MM.1S (cell line): ENCODE data around the gene MAP2K4.

Experiments used
- DNase-seq: peaks from one replicate; pipeline ENCODE4 v3.0.0-alpha.2; 2015
- H2AFZ ChIP-seq: fragments of 300-600 bp; sonication (generic); 2 replicates; pipeline ENCODE4 v1.6.0; 2016; ENCODE audit warnings: antibody characterized with exemption, low read length
- H3F3A ChIP-seq: fragments of 300-600 bp; sonication (generic); 2 replicates; pipeline ENCODE4 v1.6.1; 2016; ENCODE audit warnings: mild to moderate bottlenecking, antibody characterized with exemption, low read length, moderate library complexity, mixed read lengths; ENCODE audit not compliant: insufficient read depth
- H3K27ac ChIP-seq: fragments of 300-600 bp; sonication (generic); 2 replicates; pipeline ENCODE4 v1.5.1; 2016; ENCODE audit warnings: mild to moderate bottlenecking, low read length
- H3K27me3 ChIP-seq: fragments of 300-600 bp; sonication (generic); replicated peaks from 2 replicates; pipeline ENCODE4 v1.6.0; 2016; ENCODE audit warnings: low read length; ENCODE audit not compliant: insufficient read depth
- H3K36me3 ChIP-seq: fragments of 300-600 bp; sonication (generic); replicated peaks from 2 replicates; pipeline ENCODE4 v1.6.1; 2016; ENCODE audit warnings: mild to moderate bottlenecking, low read length, mixed read lengths; ENCODE audit not compliant: insufficient read depth
- H3K4me1 ChIP-seq: fragments of 300-600 bp; sonication (generic); 2 replicates; pipeline ENCODE4 v1.6.1; 2016; ENCODE audit warnings: low read length, mixed read lengths
- H3K4me2 ChIP-seq: fragments of 300-600 bp; sonication (generic); 2 replicates; pipeline ENCODE4 v1.6.0; 2016; ENCODE audit warnings: low read depth, low read length
- H3K4me3 ChIP-seq: fragments of 300-600 bp; sonication (generic); 2 replicates; pipeline ENCODE4 v1.5.1; 2016; ENCODE audit warnings: low read length, mixed read lengths
- H3K79me2 ChIP-seq: fragments of 300-600 bp; sonication (generic); 2 replicates; pipeline ENCODE4 v1.6.1; 2016; ENCODE audit warnings: mixed run types, low read length, mixed read lengths
- H3K9ac ChIP-seq: fragments of 300-600 bp; sonication (generic); 2 replicates; pipeline ENCODE4 v1.6.1; 2016; ENCODE audit warnings: low read length, mixed read lengths
- H3K9me2 ChIP-seq: fragments of 300-600 bp; sonication (generic); replicated peaks from 2 replicates; pipeline ENCODE4 v1.6.1; 2016; ENCODE audit warnings: mild to moderate bottlenecking, low read length, mixed read lengths; ENCODE audit not compliant: insufficient read depth
- H3K9me3 ChIP-seq: fragments of 300-600 bp; sonication (generic); replicated peaks from 2 replicates; pipeline ENCODE4 v1.6.1; 2016; ENCODE audit warnings: mild to moderate bottlenecking, low read length, mixed read lengths; ENCODE audit not compliant: insufficient read depth
- H4K20me1 ChIP-seq: fragments of 300-600 bp; sonication (generic); 2 replicates; pipeline ENCODE4 v1.6.1; 2016; ENCODE audit warnings: mild to moderate bottlenecking, low read length, moderate library complexity, mixed read lengths; ENCODE audit not compliant: insufficient read depth
- CTCF ChIP-seq: fragments of 300-600 bp; sonication (generic); IDR thresholded peaks from 2 replicates; pipeline ENCODE4 v1.5.1; 2016; ENCODE audit warnings: antibody characterized with exemption, low read length, mixed read lengths
- EZH2 ChIP-seq: fragments of 300-600 bp; sonication (generic); optimal IDR thresholded peaks from 2 replicates; pipeline ENCODE3; 2017; ENCODE audit warnings: low read depth, mild to moderate bottlenecking, antibody characterized with exemption, low read length, mixed read lengths
- EZH2phosphoT487 ChIP-seq: fragments of 300-600 bp; sonication (generic); IDR thresholded peaks from 2 replicates; pipeline ENCODE4 v1.6.1; 2018; ENCODE audit warnings: antibody characterized with exemption, low read length

The MAP2K4 gene

GRCh38 chr17:11997147-11997971 is 23.3 kb upstream of the MAP2K4 start, which contains the start of gene ZNF18:
Gene ZNF18, minus strand, starts transcription at chr17:11997475. Its CDS starts 4,646 bp downstream, at chr17:11992829.
- H3K9me2 ChIP-seq: no peaks in the 10 kb centered on the region
- H3K79me2 ChIP-seq: no peaks in the 10 kb centered on the region
- no peaks in the 10 kb centered on the region for H3K4me1 ChIP-seq
- H3K27me3 ChIP-seq: no peaks in the 10 kb centered on the region
- peak within 1 kb of the TSS; percentile 100 for H2AFZ ChIP-seq
- peak within 1 kb of the TSS; percentile 87 for H3K9ac ChIP-seq
- peak; percentile 97 for DNase-seq
- H3K9me3 ChIP-seq: no peaks in the 10 kb centered on the region
- no peaks in the 10 kb centered on the region for H3K36me3 ChIP-seq
- peak within 1 kb of the TSS; percentile 80; the same call in 1 of the 2 replicates for H3K27ac ChIP-seq
- H3K4me3 ChIP-seq: peak within 1 kb of the TSS; percentile 86
- peaks cover 9% of the 10 kb centered on the region for H3F3A ChIP-seq
- TF ChIP-seq EZH2phosphoT487 (no peak), CTCF (no peak), EZH2 (no peak)
- no peaks in the 10 kb centered on the region for H4K20me1 ChIP-seq
- H3K4me2 ChIP-seq: peak within 1 kb of the TSS; percentile 85

- Histone ChIP-seq H3K9me3 (no peaks in the 10 kb centered on the region), H3K27ac (peak overlapping the region; percentile 38; the same call in 1 of the 2 replicates), H3K9ac (peak overlapping the region; percentile 56; the same call in 1 of the 2 replicates), H2AFZ (peak overlapping the region; percentile 100), H3K4me3 (peak overlapping the region; percentile 80), H3K9me2 (no peaks in the 10 kb centered on the region), H3K79me2 (no peaks in the 10 kb centered on the region), H3K4me1 (no peaks in the 10 kb centered on the region), H3K36me3 (no peaks in the 10 kb centered on the region), H4K20me1 (no peaks in the 10 kb centered on the region), H3K27me3 (no peaks in the 10 kb centered on the region), H3K4me2 (peak overlapping the region; percentile 85), H3F3A (peaks cover 9% of the 10 kb centered on the region)
- TF ChIP-seq EZH2 (no peak), EZH2phosphoT487 (no peak), CTCF (no peak)
- no peak for DNase-seq
These were observed 22.8 kb upstream of the MAP2K4 start for GRCh38 chr17:11997972-11998233.

GRCh38 chr17:11999696-12000095 is 21.0 kb upstream of the MAP2K4 start:
- no peak for DNase-seq
- H3F3A ChIP-seq: peaks cover 9% of the 10 kb centered on the region

GRCh38 chr17:12007466-12007865 is 13.2 kb upstream of the MAP2K4 start:
- no peaks in the 10 kb centered on the region for H3K9me3 ChIP-seq
- no peaks in the 10 kb centered on the region for H3K4me1 ChIP-seq
- no peak overlapping the region for H2AFZ ChIP-seq
- H3K36me3 ChIP-seq: no peaks in the 10 kb centered on the region
- no peaks in the 10 kb centered on the region for H3F3A ChIP-seq
- H3K9me2 ChIP-seq: no peaks in the 10 kb centered on the region
- no peaks in the 10 kb centered on the region for H3K79me2 ChIP-seq
- no peak for TF ChIP-seq EZH2
- TF ChIP-seq EZH2phosphoT487: no peak
- no peak for TF ChIP-seq CTCF
- no peaks in the 10 kb centered on the region for H4K20me1 ChIP-seq
- no peak overlapping the region for H3K9ac ChIP-seq
- H3K27me3 ChIP-seq: no peaks in the 10 kb centered on the region
- no peak overlapping the region for H3K27ac ChIP-seq
- no peak for DNase-seq
- no peak overlapping the region for H3K4me2 ChIP-seq
- no peak overlapping the region for H3K4me3 ChIP-seq

More at GRCh38 chr17:11999696-12000095, 21.0 kb upstream of the MAP2K4 start:
- H3K9me3 ChIP-seq: no peaks in the 10 kb centered on the region
- no peaks in the 10 kb centered on the region for H3K36me3 ChIP-seq
- no peaks in the 10 kb centered on the region for H3K4me1 ChIP-seq
- H3K27ac ChIP-seq: no peak overlapping the region
- TF ChIP-seq EZH2: no peak
- no peak for TF ChIP-seq EZH2phosphoT487
- no peak overlapping the region for H3K4me3 ChIP-seq
- no peaks in the 10 kb centered on the region for H3K9me2 ChIP-seq
- no peak overlapping the region for H3K9ac ChIP-seq
- H3K27me3 ChIP-seq: no peaks in the 10 kb centered on the region
- no peaks in the 10 kb centered on the region for H3K79me2 ChIP-seq
- no peak overlapping the region for H3K4me2 ChIP-seq
- no peak overlapping the region for H2AFZ ChIP-seq
- H4K20me1 ChIP-seq: no peaks in the 10 kb centered on the region
